GM12878 (cell line): Measurements from ENCODE around the gene HIGD1C. TPM values are rescaled to one million over a fixed set of nuclear protein-coding genes. Genes with fewer than 3 reads are reported as not detected.

Experiments used
- ATAC-seq: fragments of 200-7000 bp; cut with Tn5 transposase; 3 replicates; pipeline ENCODE4 v1.9.1; 2020; ENCODE audit warnings: mild to moderate bottlenecking, moderate library complexity
- BruUV-seq: library from RNA; stranded (reverse); fragments of 400-500 nt; replicated peaks from 2 replicates; lab custom pipeline; 2021; lab: Mats Ljungman, UMichigan
- CTCF ChIA-PET: fragments of 300-600 bp; sonication (Branson Sonifier 250); formaldehyde crosslinking; extraction: SDS; loops from one replicate; lab custom pipeline; 2021; ENCODE audit warnings: inconsistent platforms; lab: Yijun Ruan, JAX
- POLR2A ChIA-PET: fragments of 350-600 bp; formaldehyde crosslinking; extraction: SDS; loops from one replicate; lab custom pipeline; 2021; ENCODE audit warnings: inconsistent platforms; lab: Charles Lee
- RAD21 ChIA-PET: fragments of 300-600 bp; sonication (Branson Sonifier 250); formaldehyde crosslinking; loops from one replicate; lab custom pipeline; 2023; ENCODE audit warnings: antibody characterized with exemption; ENCODE audit not compliant: unreplicated experiment; lab: Charles Lee
- SMC1A ChIA-PET: fragments of 300-600 bp; sonication (Branson Sonifier 250); formaldehyde crosslinking; loops from one replicate; lab custom pipeline; 2023; ENCODE audit not compliant: unreplicated experiment, uncharacterized antibody; lab: Charles Lee
- DNase-seq: peaks from one replicate; pipeline ENCODE4 v3.0.0-alpha.2; 2011; ENCODE audit warnings: low read depth, low spot score
- FAIRE-seq: peaks from 3 replicates; lab custom pipeline; 2011; peaks lifted over from hg19 to GRCh38; lab: Jason Lieb, UNC
- H2AFZ ChIP-seq: 2 replicates; pipeline ENCODE4 v1.6.0; 2011; ENCODE audit warnings: low read depth, low read length, control low read depth; ENCODE audit not compliant: control insufficient read depth
- H3K27ac ChIP-seq: 2 replicates; pipeline ENCODE4 v1.5.1; 2011; ENCODE audit warnings: control low read depth; ENCODE audit not compliant: control insufficient read depth, insufficient read depth
- H3K27me3 ChIP-seq, 2 experiments: replicated peaks in 1 of 2; 2 replicates each; pipeline versions ENCODE4 v1.6.0 to v1.6.1; 2011; ENCODE audit warnings: low read length in 1 of 2; ENCODE audit not compliant: control insufficient read depth in 2 of 2, insufficient read depth in 2 of 2
- H3K36me3 ChIP-seq, 2 experiments: 2 replicates each; pipeline ENCODE4 v1.5.1; 2011; ENCODE audit warnings: low read length in 1 of 2; ENCODE audit not compliant: control insufficient read depth in 2 of 2, insufficient read depth in 2 of 2
- H3K4me1 ChIP-seq: 2 replicates; pipeline ENCODE4 v1.6.1; 2011; ENCODE audit warnings: mild to moderate bottlenecking, low read length, moderate library complexity, mixed read lengths; ENCODE audit not compliant: control insufficient read depth, insufficient read depth
- H3K4me2 ChIP-seq: 2 replicates; pipeline ENCODE4 v1.6.0; 2011; ENCODE audit warnings: control low read depth; ENCODE audit not compliant: control insufficient read depth, insufficient read depth
- H3K4me3 ChIP-seq: fragments of 200-600 bp; sonication (generic); 2 replicates; pipeline ENCODE4 v1.5.1; 2016
- H3K79me2 ChIP-seq: 2 replicates; pipeline ENCODE4 v1.6.0; 2011; ENCODE audit warnings: low read length; ENCODE audit not compliant: control insufficient read depth, insufficient read depth
- H3K9ac ChIP-seq: 2 replicates; pipeline ENCODE4 v1.8.0; 2011; ENCODE audit warnings: low read length, control low read depth, mixed read lengths; ENCODE audit not compliant: control insufficient read depth, insufficient read depth
- H3K9me3 ChIP-seq: replicated peaks from 3 replicates; pipeline ENCODE4 v1.5.1; 2011; ENCODE audit warnings: mild to moderate bottlenecking, low read length; ENCODE audit not compliant: control insufficient read depth, insufficient read depth
- H4K20me1 ChIP-seq: 2 replicates; pipeline ENCODE4 v1.6.0; 2011; ENCODE audit not compliant: control insufficient read depth, insufficient read depth
- ATF7 ChIP-seq: fragments of 450-650 bp; IDR thresholded peaks from 2 replicates; pipeline ENCODE4 v1.6.1; 2016; ENCODE audit warnings: low read depth, mild to moderate bottlenecking
- BMI1 ChIP-seq: fragments of 450-650 bp; IDR thresholded peaks from 2 replicates; pipeline ENCODE4 v1.6.1; 2016; ENCODE audit warnings: mild to moderate bottlenecking, moderate library complexity, borderline replicate concordance
- BRCA1 ChIP-seq: IDR thresholded peaks from 2 replicates; pipeline ENCODE4 v1.6.1; 2011; ENCODE audit warnings: low read depth, low read length, improper control_type of control experiment
- CBX5 ChIP-seq: sonication (generic); IDR thresholded peaks from 2 replicates; pipeline ENCODE4 v1.6.1; 2016; ENCODE audit warnings: low read depth, moderate library complexity, mild to moderate bottlenecking, inconsistent platforms
- ESRRA ChIP-seq: IDR thresholded peaks from 2 replicates; pipeline ENCODE4 v1.6.1; 2012; ENCODE audit warnings: mild to moderate bottlenecking, low read length, improper control_type of control experiment
- GABPA ChIP-seq: IDR thresholded peaks from 2 replicates; pipeline ENCODE4 v1.6.1; 2014; ENCODE audit warnings: antibody characterized with exemption, low read depth, mild to moderate bottlenecking, inconsistent platforms
- PAX5 ChIP-seq: IDR thresholded peaks from 2 replicates; pipeline ENCODE4 v1.6.1; 2011; ENCODE audit warnings: low read depth, low read length, borderline replicate concordance
- RCOR1 ChIP-seq: conservative IDR thresholded peaks from 2 replicates; pipeline ENCODE4 v1.6.1; 2012; ENCODE audit warnings: low read depth, low read length, improper control_type of control experiment
- RELA ChIP-seq: fragments of 450-650 bp; IDR thresholded peaks from 2 replicates; pipeline ENCODE4 v1.8.0; 2014; ENCODE audit warnings: borderline replicate concordance; ENCODE audit not compliant: partially characterized antibody
- REST ChIP-seq: IDR thresholded peaks from 2 replicates; pipeline ENCODE4 v1.6.1; 2012; ENCODE audit warnings: mild to moderate bottlenecking, low read depth, low read length
- SUZ12 ChIP-seq: fragments of 200-600 bp; sonication (generic); IDR thresholded peaks from one replicate; pipeline ENCODE4 v1.6.1; 2018; ENCODE audit warnings: antibody characterized with exemption, mild to moderate bottlenecking; ENCODE audit not compliant: unreplicated experiment
- TARDBP ChIP-seq: IDR thresholded peaks from 2 replicates; pipeline ENCODE4 v1.6.1; 2016; ENCODE audit warnings: borderline replicate concordance
- WGBS: methylation state at CpG from one replicate; pipeline ENCODE4 v1.1.6; 2016; ENCODE audit warnings: low lambda C conversion rate; ENCODE audit not compliant: insufficient replicate concordance, insufficient coverage; ENCODE audit errors: missing lambda C conversion rate; 5-methylcytosine and 5-hydroxymethylcytosine counted together
- in situ Hi-C: fragments of 300-500 bp; cut with MboI; formaldehyde crosslinking; loops from 9 replicates; pipeline ENCODE4 v1.14.3; 2018; ENCODE audit warnings: mixed read lengths
- intact Hi-C: fragments of 100-400 bp; cut with micrococcal nuclease; formaldehyde crosslinking; loops from one replicate; pipeline ENCODE4 v1.14.2; 2022; ENCODE audit not compliant: unreplicated experiment
- polyA plus RNA-seq, 11 experiments: library from polyadenylated mRNA; depleted of rRNA in 4 of 11; unstranded in 6 of 11; stranded (reverse) in 5 of 11; fragments of >200 nt; fragmentation: Nextera tagmentation in 4 of 11; fragmentation: Illumina TruSeq in 1 of 11; extraction: Ambion mirVana in 4 of 11; extraction: Trizol in 1 of 11; gene quantifications; 1 replicate in 1 of 11; 2 replicates in 10 of 11; pipeline versions ENCODE4 v1.2.1 to v1.2.3, GENCODE V29; 2011 to 2016; ENCODE audit warnings: inconsistent platforms in 2 of 11, missing spikeins in 2 of 11, low read depth in 1 of 11
- total RNA-seq, 4 experiments: library from RNA; depleted of rRNA in 3 of 4; stranded (reverse); fragments of >200 nt in 3 of 4; fragmentation: Illumina TruSeq in 1 of 4; extraction: Trizol in 1 of 4; gene quantifications; 2 replicates each; pipeline versions ENCODE4 v1.2.1 to v1.2.3, GENCODE V29; 2013 to 2021
- TF ChIP-seq, protein P1 (sequence below): IDR thresholded peaks from 2 replicates; pipeline ENCODE4 v1.6.1; 2011; ENCODE audit warnings: low read depth, low read length, improper control_type of control experiment, borderline replicate concordance

HIGD1C gene
- total and polyA plus RNA-seq, 10 of the 15 experiments (the other 5 are each of a cell fraction or from before 2014, with no cell fraction given): not detected

- no peaks in the 10 kb centered on the region; the same call in 1 of the 2 replicates for H3K4me1 ChIP-seq
- WGBS: 83% methylated on average over 1 of the region's 1 CpG
- H3K9ac ChIP-seq: no peak overlapping the region
- POLR2A ChIA-PET: interaction anchor here (0.7 kb wide), 1 partner anchor 40 kb away, joined by 3 read pairs; no protein-coding TSS in a partner anchor
- no peak for DNase-seq
- no peak for TF ChIP-seq ESRRA
- no peak for TF ChIP-seq RCOR1
- no peak for TF ChIP-seq BRCA1
- TF ChIP-seq GABPA: no peak
- TF ChIP-seq CBX5: no peak
- no peak for TF ChIP-seq RELA
- TF ChIP-seq SUZ12: no peak
- TF ChIP-seq ATF7: no peak
- TF ChIP-seq REST: no peak
- no peak for TF ChIP-seq BMI1
- TF ChIP-seq PAX5: no peak
- TF ChIP-seq, protein P1, sequence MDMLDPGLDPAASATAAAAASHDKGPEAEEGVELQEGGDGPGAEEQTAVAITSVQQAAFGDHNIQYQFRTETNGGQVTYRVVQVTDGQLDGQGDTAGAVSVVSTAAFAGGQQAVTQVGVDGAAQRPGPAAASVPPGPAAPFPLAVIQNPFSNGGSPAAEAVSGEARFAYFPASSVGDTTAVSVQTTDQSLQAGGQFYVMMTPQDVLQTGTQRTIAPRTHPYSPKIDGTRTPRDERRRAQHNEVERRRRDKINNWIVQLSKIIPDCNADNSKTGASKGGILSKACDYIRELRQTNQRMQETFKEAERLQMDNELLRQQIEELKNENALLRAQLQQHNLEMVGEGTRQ: no peak
- no peak for TF ChIP-seq TARDBP
- TF ChIP-seq, all 136 proteins: peak for 0
- H3K9me3 ChIP-seq: no peaks in the 10 kb centered on the region
- BruUV-seq: no TSS peak
- H4K20me1 ChIP-seq: no peaks in the 10 kb centered on the region
- ATAC-seq: no peak
- SMC1A ChIA-PET: interaction anchor here (1.0 to 3.4 kb wide), 11 partner anchors 11 to 461 kb away, joined by 3 to 14 read pairs (median 4); no protein-coding TSS in a partner anchor
- RAD21 ChIA-PET: interaction anchor here (1.1 to 1.4 kb wide), 3 partner anchors 9 to 22 kb away, joined by 3 to 7 read pairs (median 4); no protein-coding TSS in a partner anchor
- FAIRE-seq: no peak
- no peaks in the 10 kb centered on the region for H3K27me3 ChIP-seq
- H3K27ac ChIP-seq: no peak overlapping the region; the same call in 1 of the 2 replicates
- H3K4me3 ChIP-seq: no peak overlapping the region
- H3K4me2 ChIP-seq: no peak overlapping the region
- no peak overlapping the region for H2AFZ ChIP-seq
- in situ Hi-C loops (no loop called here), intact Hi-C loops (no loop called here)
- CTCF ChIA-PET: interaction anchor here (1.0 to 2.1 kb wide), 5 partner anchors 14 to 243 kb away, joined by 3 to 11 read pairs (median 5); no protein-coding TSS in a partner anchor
- no peaks in the 10 kb centered on the region; the same call in 1 of the 2 replicates for H3K79me2 ChIP-seq
- H3K36me3 ChIP-seq: peaks cover 2 to 8% of the 10 kb centered on the region in 2 experiments
Measured at GRCh38 chr12:51008329-51009055, 56.1 kb downstream of the HIGD1C start.
